Measurements from ENCODE around the gene PARL.
"Not testable (repeated sequence)": the region's sequence is repeated elsewhere in the genome, so short reads cannot be mapped to it uniquely, and the experiment has no call there.

PARL gene

GRCh38 chr3:183816681-183817510 lies 67.8 kb downstream of the PARL start:
- no peak for DNase-seq

- DNase-seq, result no peak
Observed at GRCh38 chr3:183815951-183816475, 68.7 kb downstream of the PARL start.

- DNase-seq, result no peak
Observed at GRCh38 chr3:183815563-183815940, 69.1 kb downstream of the PARL start.

GRCh38 chr3:183814240-183814639 lies 70.4 kb downstream of the PARL start:
- no peak for DNase-seq

GRCh38 chr3:183812761-183813445 lies 71.8 kb downstream of the PARL start:
- no peak for DNase-seq

- no peak for DNase-seq
Observed at GRCh38 chr3:183811638-183812037, 73.0 kb downstream of the PARL start.

DNA sequence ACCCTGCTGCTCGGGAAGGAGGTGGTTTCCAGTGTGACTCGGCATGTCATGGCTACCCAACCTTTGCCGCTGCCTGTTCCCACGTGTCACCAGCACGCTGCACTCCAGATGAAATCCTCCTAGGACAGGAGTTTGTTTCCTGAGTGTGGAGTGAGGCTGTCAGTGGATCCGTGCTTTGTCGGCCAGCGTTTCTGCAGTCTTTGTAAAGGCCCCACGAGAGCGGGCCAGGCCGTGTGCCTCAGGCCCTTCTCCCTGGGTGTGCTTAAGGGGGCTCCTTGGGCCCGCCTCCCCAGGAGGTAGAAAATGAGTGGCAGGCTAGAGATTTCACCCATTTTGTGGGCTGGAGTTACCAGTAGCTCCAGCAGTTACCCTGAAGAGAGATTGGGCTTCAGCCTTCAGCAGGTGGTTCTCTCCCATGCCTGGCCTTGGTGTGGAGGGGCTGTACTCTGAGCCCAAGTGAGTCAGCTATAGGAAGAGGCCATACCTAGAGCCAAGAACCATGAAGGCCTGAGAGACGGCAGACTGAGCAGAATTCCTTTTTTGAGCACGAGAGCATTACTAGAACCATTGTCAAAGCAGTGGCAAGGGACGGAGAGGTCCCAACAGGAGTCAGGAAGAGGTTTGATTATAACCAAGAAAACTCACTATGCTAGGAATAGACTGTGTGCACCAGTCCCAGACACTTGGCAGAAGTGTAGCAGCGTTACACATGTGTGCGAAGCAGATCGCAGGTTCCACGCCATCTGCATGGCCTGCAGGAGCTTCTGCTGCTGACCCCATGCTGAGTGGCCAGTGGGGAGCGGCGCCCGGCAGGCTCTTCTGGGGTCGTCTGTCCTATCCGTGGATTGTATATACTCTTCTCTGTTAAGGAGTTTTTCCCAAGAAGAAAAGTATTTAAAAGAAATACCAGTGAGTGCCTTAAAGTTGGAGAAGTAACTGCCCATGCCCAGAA lies 73.8 kb downstream of the PARL start:
- no peak for DNase-seq

GRCh38 chr3:183809270-183809669 lies 75.4 kb downstream of the PARL start:
- peak; percentile 77 for DNase-seq

GRCh38 chr3:183808355-183808754 lies 76.3 kb downstream of the PARL start:
- no peak for DNase-seq

- no peak for DNase-seq
Observed at GRCh38 chr3:183807881-183808280, 76.8 kb downstream of the PARL start.

DNA sequence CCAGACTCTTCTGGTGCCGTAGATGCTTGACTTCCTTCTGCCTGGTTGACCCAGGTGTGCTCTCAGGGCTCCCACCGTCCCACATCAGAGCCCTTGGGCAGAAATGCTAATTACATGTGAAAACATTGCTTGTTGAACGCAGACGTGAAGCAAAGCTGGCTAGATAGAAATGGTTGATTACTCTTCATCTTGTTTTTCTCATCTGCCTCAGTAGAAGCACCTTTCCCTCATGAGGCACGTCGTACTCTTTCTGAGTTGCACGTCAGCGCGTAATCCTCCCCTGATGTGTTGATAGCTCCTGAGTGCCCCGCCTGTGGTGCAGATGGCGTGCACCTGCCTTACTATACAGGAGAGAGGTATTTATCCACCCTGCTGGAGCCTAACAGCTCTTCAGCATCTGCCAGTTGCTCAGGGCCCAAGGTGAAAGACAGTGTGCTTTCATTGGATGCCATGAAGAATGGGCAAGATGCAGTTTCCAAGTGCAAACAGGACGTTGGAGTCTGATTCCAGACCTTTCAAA lies 77.4 kb downstream of the PARL start:
- no peak for DNase-seq

GRCh38 chr3:183802989-183803388 lies 81.7 kb downstream of the PARL start:
- DNase-seq, result peak; percentile 11

DNA sequence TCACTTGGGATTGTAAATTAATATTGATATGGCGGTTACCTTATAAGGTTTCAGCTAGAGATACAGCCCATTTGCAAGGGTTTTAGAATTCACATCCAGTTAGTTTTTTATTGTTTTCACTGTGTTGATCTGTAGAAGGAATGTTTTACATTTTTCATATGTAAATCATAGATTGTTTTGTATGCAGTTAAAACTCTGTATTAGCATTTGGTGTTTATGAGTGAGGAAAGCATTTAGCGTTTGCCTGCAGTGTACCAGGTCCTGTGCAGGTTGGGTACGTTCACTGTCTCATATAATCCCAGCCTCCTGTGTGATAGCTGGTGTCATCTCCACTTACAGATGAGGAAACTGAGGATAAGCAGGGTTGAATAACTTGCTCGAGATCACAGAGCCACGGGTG lies 83.1 kb downstream of the PARL start:
- DNase-seq, result no peak

GRCh38 chr3:183800243-183800863 lies 84.3 kb downstream of the PARL start:
- no peak for DNase-seq

GRCh38 chr3:183799461-183799860 lies 85.2 kb downstream of the PARL start:
- no peak for DNase-seq

- no peak for DNase-seq
Observed at GRCh38 chr3:183797996-183798395, 86.7 kb downstream of the PARL start.

GRCh38 chr3:183796372-183796771 lies 88.3 kb downstream of the PARL start:
- DNase-seq, result no peak

- DNase-seq, result no peak
Observed at GRCh38 chr3:183794452-183794851, 90.2 kb downstream of the PARL start.

DNA sequence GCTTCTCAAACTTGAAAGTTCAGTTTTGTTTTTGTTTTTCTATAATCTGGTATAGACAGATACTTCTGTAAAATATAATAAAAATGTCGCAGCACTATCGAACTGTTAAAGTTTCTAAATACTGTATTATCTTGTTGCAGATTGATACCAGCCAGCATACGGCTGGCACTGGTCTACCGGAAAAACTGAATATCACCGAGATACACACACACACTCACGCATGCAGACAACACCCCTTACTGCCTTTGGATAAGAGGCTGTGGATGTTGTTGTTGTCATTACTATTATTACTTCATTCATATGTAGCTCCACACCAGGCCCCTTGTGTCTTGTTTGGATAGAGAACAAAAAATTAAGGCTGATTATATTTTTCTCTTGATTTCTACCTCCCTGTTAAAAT lies 91.7 kb downstream of the PARL start:
- DNase-seq, result no peak

GRCh38 chr3:183790700-183791099 lies 94.0 kb downstream of the PARL start:
- no peak for DNase-seq

DNA sequence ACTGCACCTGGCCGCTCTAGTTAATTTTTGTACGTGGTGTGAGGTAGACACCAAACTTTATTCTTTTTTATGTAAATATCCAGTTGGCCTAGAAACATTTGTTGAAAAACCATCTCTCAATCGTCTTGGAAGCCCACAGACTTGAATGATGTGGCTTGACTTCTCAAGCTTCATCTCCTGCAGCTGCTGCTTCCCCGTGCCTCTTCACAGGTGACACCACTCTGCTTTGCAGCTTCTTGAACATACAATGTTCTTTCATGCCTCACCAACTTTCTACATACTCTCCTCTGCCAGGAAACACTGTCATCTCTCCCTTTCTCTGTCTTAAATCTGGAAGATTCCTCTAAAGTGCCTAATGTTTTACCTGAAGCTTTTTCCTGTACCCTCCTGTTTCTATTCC lies 94.9 kb downstream of the PARL start:
- no peak for DNase-seq

DNA sequence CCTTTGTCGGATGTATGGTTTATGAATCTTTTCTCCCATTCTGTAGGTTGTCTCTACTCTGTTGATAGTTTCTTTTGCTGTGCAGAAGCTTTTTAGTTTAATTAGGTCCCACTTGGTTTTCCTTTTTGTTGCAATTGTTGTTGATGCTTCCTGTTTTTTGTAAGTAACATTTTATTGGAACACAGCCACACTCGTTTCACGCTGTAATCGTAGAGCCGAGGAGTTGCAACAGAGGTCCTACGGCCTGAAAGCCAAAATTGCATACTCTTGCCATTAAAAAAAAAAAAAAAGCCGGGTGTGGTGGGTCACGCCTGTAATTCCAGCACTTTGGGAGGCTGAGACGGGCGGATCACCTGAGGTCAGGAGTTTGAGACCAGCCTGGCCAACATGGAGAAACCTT lies 100.2 kb downstream of the PARL start:
- not testable (repeated sequence) for DNase-seq
